Spinal cord (tissue), 10 donors: ENCODE measurements around the gene ZNF236. TPM values are rescaled to one million over a fixed set of nuclear protein-coding genes. Genes with fewer than 3 reads are reported as not detected.
A peak's percentile ranks its signal among the peaks of the same experiment; 100 is the strongest.

Experiments
- DNase-seq, 6 donors: peaks; one replicate each; pipeline versions ENCODE4 v3.0.0 to v3.0.0-alpha.2; 2013 to 2015; ENCODE audit warnings: low spot score in 6 of 6, low read depth in 4 of 6
- H3K27ac ChIP-seq: one replicate; pipeline ENCODE4 v1.5.1; 2013; ENCODE audit warnings: low read depth, low read length, control low read depth
- H3K27me3 ChIP-seq: one replicate; pipeline ENCODE4 v1.6.1; 2013; ENCODE audit warnings: low read length; ENCODE audit not compliant: control insufficient read depth, insufficient read depth
- H3K36me3 ChIP-seq: one replicate; pipeline ENCODE4 v1.6.1; 2013; ENCODE audit warnings: low read length; ENCODE audit not compliant: control insufficient read depth, insufficient read depth
- H3K4me1 ChIP-seq: one replicate; pipeline ENCODE4 v1.6.1; 2013; ENCODE audit warnings: low read length; ENCODE audit not compliant: control insufficient read depth, insufficient read depth
- H3K4me3 ChIP-seq: one replicate; pipeline ENCODE4 v1.5.1; 2013; ENCODE audit warnings: low read depth, low read length, control low read depth
- H3K9me3 ChIP-seq: one replicate; pipeline ENCODE4 v1.6.1; 2013; ENCODE audit warnings: low read length; ENCODE audit not compliant: control insufficient read depth, insufficient read depth
- WGBS: methylation state at CpG from one replicate; pipeline ENCODE4 v1.1.5; 2013; ENCODE audit warnings: missing lambda C conversion rate; ENCODE audit not compliant: insufficient coverage; 5-methylcytosine and 5-hydroxymethylcytosine counted together
- polyA plus RNA-seq, 2 donors: library from polyadenylated mRNA; unstranded; fragments of 120-200 nt; gene quantifications; one replicate each; pipeline ENCODE4 v1.2.1, GENCODE V29; 2013; ENCODE audit not compliant: insufficient read length in 2 of 2
- total RNA-seq, 2 donors: library from RNA; depleted of rRNA in 1 of 2; stranded (reverse); fragments of 120-200 nt in 1 of 2; fragments of >200 nt in 1 of 2; gene quantifications; one replicate each; pipeline versions ENCODE4 v1.2.3 to v1.2.4, GENCODE V29; 2013 to 2014
- donor health status: healthy.

Gene ZNF236
- total and polyA plus RNA-seq, 4 donors: 7.6 to 23.0 (median 13.6) TPM

DNA sequence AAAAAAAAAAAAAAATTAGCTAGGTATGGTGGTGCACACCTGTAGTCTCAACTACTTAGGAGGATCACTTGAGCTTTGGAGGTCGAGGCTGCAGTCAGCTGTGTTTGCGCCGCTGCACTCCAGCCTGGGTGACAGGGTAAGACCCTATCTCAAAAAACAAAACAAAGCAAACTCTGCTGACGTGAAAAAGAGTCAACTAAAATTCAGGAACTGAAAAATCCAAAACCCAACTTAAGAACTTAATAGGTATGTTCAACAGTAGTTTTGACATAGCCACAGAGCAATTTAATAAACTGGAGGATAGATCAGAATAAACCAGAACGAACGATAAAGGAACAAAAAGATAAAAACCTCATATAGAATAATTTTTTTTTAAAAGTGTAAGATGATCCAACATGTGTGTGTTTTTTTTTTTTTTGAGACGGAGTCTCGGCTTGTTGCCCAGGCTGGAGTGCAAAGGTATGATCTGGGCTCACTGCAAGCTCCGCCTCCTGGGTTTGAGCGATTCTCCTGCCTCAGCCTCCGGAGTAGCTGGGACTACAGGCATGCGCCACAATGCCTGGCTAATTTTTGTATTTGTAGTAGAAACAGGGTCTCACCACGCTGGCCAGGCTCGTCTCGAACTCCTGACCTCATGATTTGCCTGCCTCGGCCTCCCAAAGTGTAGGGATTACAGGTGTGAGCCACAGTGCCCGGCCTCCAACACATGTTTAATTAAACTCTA is 4.3 kb upstream of the ZNF236 start:
- Histone ChIP-seq H3K9me3 (no peaks in the 10 kb centered on the region), H3K27me3 (no peaks in the 10 kb centered on the region), H3K4me1 (peaks cover 18% of the 10 kb centered on the region), H3K36me3 (peaks cover 15% of the 10 kb centered on the region), H3K27ac (no peak overlapping the region), H3K4me3 (no peak overlapping the region)
- DNase-seq: no peak
- 96% methylated on average over 5 of the region's 17 CpGs for WGBS

DNA sequence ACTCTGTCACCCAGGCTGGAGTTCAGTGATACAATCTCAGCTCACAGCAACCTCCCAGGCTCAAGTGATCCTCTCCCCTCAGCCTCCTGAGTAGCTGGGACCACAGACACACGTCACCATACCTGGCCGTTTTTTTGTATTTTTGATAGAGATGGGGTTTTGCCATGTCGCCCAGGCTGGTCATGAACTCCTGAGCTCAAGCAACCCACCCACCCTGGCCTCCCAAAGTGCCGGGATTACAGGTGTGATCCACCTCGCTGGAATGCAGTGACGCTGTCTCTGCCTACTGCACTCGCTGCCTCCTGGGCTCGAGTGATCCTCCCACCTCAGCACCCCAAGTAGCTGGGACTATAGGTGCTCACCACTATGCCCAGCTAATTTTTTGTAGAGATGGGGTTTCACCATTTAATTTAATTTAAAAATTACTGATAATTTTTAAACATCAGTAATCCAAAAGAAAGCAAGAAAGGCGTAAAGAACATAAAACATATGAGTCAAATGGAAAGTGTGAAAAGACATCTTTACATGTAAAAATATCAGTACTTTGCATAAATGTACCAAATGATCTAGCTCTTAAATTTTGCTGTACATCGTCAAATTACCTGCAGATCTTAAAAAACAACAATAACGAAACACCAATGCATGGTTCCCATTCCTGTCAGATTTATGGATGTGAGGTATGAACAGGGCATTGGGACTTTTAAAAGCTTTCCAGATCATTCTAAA is 2.8 kb upstream of the ZNF236 start:
- Histone ChIP-seq H3K4me1 (peaks cover 31% of the 10 kb centered on the region), H3K4me3 (no peak overlapping the region), H3K27ac (no peak overlapping the region), H3K9me3 (no peaks in the 10 kb centered on the region), H3K36me3 (peaks cover 15% of the 10 kb centered on the region), H3K27me3 (no peaks in the 10 kb centered on the region)
- WGBS: 89% methylated on average over 4 of the region's 11 CpGs
- no peak for DNase-seq

DNA sequence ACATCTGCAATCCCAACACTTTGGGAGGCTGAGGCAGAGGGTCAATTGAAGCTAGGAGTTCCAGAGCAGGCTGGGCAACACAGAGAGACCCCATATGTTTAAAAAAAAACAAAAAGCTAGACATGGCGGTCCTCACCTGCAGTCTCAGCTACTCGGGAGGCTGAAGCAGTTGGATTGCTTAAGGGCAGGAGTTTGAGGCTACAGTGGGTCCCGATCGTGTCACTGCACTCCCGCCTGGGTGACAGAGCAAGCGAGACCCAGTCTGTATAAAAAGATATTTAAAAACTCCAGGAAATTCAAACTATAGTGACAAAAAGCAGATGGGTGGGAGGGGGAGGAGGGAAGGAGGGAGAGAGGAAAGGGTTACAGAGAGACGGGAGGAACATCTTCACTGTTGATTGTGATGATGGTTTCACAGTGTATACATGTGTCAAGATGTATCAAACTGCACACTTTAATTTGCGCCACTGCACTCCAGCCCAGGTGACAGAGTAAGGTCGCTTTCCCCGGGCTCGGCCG is 942 bp upstream of the ZNF236 start:
- WGBS: 0% methylated on average over 8 of the region's 12 CpGs
- peaks cover 31% of the 10 kb centered on the region for H3K4me1 ChIP-seq
- no peak for DNase-seq
- H3K4me3 ChIP-seq: peak overlapping the region; percentile 74
- no peaks in the 10 kb centered on the region for H3K27me3 ChIP-seq
- no peaks in the 10 kb centered on the region for H3K9me3 ChIP-seq
- peak overlapping the region; percentile 79 for H3K27ac ChIP-seq
- peaks cover 7% of the 10 kb centered on the region for H3K36me3 ChIP-seq

DNA sequence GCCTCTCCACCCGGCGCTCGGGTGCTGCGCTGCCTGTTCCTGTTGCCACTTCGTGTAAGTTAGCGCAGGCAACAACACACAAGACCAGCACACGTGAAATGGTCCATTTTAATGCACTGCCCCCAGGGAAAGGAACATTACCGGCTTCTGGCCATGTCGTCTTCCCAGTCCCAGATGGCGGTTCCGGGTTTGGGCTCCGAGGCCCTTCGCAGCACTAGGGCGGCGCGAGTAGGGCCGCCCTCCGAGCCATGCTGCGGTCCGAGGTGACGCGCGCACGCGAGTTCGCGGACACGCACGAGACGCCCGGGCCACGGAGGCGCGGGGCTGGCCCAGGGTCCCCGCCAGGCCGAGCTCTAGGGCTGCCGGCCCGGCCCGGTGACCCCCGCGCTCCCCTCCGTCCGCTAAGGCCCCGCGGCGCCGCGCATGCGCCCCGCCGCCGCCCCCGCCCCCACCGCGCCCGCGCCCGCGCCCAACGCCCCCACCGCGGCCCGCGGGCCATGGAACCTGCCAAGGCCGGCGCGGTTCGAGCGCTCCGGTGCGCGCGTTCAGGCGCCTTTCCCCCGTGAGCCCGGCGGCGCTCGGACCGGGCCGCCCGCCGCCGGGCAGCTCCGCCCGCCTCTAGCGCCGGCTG is 367 bp upstream of the ZNF236 start:
- peak overlapping the region; percentile 79 for H3K27ac ChIP-seq
- under 1% methylated on average over 87 of the region's 88 CpGs for WGBS
- H3K36me3 ChIP-seq: peaks cover 7% of the 10 kb centered on the region
- peak in 4 of 6 donors; percentile 38 to 83 (median 68) for DNase-seq
- no peaks in the 10 kb centered on the region for H3K27me3 ChIP-seq
- peak overlapping the region; percentile 74 for H3K4me3 ChIP-seq
- peaks cover 31% of the 10 kb centered on the region for H3K4me1 ChIP-seq
- H3K9me3 ChIP-seq: no peaks in the 10 kb centered on the region

DNA sequence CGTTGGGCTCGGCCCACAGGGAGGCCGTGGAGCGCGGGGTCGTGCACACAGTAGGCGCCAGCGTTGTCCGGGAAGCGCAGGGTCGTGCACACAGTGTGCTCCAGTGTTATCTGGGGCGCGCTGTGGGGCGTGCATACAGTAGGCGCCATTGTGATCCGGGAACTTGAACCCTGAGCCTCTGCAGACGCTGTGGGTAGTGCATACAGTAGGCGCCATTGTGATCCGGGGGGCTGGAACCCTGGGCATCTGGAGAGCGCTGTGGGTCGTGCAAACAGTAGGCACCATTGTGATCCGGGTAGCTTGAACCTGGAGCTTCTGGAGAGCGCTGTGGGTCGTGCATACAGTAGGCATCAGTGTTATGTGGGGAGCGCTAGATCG is 793 bp downstream of the ZNF236 start:
- Histone ChIP-seq H3K27ac (peak overlapping the region; percentile 72), H3K27me3 (no peaks in the 10 kb centered on the region), H3K4me3 (peak overlapping the region; percentile 68), H3K36me3 (peaks cover 6% of the 10 kb centered on the region), H3K4me1 (peaks cover 31% of the 10 kb centered on the region), H3K9me3 (no peaks in the 10 kb centered on the region)
- no peak for DNase-seq
- WGBS: 7% methylated on average over 24 of the region's 26 CpGs

DNA sequence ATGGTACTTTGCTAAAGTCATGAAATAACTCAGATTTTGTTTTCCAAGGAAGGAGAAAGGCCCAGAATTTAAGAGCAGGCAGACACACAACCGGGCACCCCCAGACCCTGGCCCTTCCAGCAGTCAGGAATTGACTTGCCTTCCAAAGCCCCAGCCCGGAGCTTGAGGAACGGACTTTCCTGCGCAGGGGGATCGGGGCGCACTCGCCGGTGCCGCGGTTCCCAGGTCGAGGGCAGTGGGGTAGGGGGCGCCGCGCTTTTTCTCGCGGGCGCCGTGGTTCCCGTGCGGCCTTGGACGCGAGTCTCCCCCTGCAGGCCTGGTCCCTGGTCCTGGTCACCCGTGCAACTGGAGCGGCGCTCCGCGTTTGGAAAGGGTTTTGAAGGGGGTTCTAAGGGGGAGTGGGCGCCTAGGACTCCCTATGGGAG is 1.2 kb downstream of the ZNF236 start:
- Histone ChIP-seq H3K9me3 (no peaks in the 10 kb centered on the region), H3K27ac (peak overlapping the region; percentile 72), H3K4me1 (peaks cover 31% of the 10 kb centered on the region), H3K36me3 (peaks cover 4% of the 10 kb centered on the region), H3K27me3 (no peaks in the 10 kb centered on the region), H3K4me3 (peak overlapping the region; percentile 68)
- peak in 2 of 6 donors; percentile 55 to 57 for DNase-seq
- WGBS: 3% methylated on average over 28 of the region's 28 CpGs

DNA sequence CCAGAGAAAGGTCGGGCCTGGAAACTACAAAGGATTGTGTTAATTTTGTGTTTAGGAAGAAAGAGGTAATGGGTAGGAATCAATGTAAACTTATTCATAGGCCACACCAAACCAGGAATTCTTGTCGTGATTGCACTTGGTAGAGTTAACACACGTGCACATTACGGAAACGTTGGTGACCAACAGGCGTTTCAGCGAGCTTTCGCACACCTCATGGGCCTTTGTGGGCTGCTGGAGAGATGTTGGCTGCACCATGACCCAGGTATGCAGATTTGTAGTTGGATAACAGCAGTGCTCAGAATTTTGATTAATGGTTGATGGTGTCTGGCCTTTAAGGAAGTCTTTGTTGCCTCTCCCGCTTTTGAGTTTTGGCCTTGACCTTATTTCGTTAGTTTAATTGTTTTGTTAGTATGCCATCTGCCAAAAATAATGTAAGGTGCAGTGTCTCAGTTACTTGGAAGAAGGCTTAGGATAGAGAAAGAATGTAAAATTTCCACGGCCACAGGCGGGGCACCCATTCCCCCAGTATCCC is 1.9 kb downstream of the ZNF236 start:
- Histone ChIP-seq H3K4me3 (no peak overlapping the region), H3K27ac (no peak overlapping the region), H3K4me1 (peaks cover 31% of the 10 kb centered on the region), H3K9me3 (no peaks in the 10 kb centered on the region), H3K27me3 (no peaks in the 10 kb centered on the region), H3K36me3 (peaks cover 4% of the 10 kb centered on the region)
- WGBS: 78% methylated on average over 8 of the region's 12 CpGs
- no peak for DNase-seq

DNA sequence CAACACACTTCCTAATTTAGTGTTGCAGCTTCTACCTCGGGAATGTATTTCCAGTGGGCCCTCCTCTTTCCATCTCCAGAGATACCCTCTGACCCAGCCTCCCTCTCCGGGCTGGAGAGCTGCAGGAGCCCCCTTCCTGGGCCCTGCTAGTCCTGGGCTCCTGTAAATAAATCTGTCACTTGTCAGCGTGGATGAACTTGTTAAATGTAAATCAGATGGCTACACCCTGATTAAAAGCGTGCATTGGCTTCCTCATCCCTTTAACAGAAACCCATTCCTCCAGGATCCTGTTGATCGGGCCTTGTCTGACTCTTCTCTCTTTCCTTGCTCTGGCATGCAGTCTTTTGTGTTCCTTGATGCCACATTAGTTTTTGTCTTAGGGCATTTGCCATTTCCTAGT is 2.4 kb downstream of the ZNF236 start:
- 41% methylated on average over 3 of the region's 5 CpGs for WGBS
- Histone ChIP-seq H3K27me3 (no peaks in the 10 kb centered on the region), H3K27ac (no peak overlapping the region), H3K36me3 (peaks cover 4% of the 10 kb centered on the region), H3K4me1 (peaks cover 28% of the 10 kb centered on the region), H3K9me3 (no peaks in the 10 kb centered on the region), H3K4me3 (no peak overlapping the region)
- no peak for DNase-seq
